Measurements from ENCODE around the gene LGR6. TPM values are rescaled to one million over a fixed set of nuclear protein-coding genes. Genes with fewer than 3 reads are reported as not detected.
A peak's percentile ranks its signal among the peaks of the same experiment; 100 is the strongest.

Gene LGR6
- total RNA-seq, 1 experiment from 2014 or later, result 0.56 TPM

GRCh38 chr1:202230939-202231645, 37.5 kb downstream of the LGR6 start:
- POLR2A ChIA-PET, result interaction anchor here (0.6 to 2.5 kb wide), 5 partner anchors 9 to 61 kb away, joined by 4 to 12 read pairs (median 4); no protein-coding TSS in a partner anchor
- Mint-ChIP-seq H3K36me3 (ENCODE audit: insufficient read depth, unreplicated experiment) (no peaks in the 10 kb centered on the region), H3K27ac (ENCODE audit: low read depth, unreplicated experiment) (no peak overlapping the region), H3K4me1 (ENCODE audit: insufficient read depth, unreplicated experiment) (peaks cover 29% of the 10 kb centered on the region), H3K4me3 (ENCODE audit: unreplicated experiment) (no peak overlapping the region), H3K9me3 (ENCODE audit: unreplicated experiment) (no peaks in the 10 kb centered on the region), H3K27me3 (ENCODE audit: insufficient read depth, unreplicated experiment) (no peaks in the 10 kb centered on the region)
- CTCF ChIA-PET, result interaction anchor here (0.6 to 3.5 kb wide), 16 partner anchors 11 to 88 kb away, joined by 3 to 23 read pairs (median 4); partner anchors contain the start of gene LGR6
- TF ChIP-seq CTCF (IDR thresholded peaks at IDR 0.05; ENCODE audit: unreplicated experiment), result no peak
- peak; percentile 56 for DNase-seq (ENCODE audit: unreplicated experiment)
- no TSS peak for BruUV-seq (replicated peaks)
- intact Hi-C loops (cut with micrococcal nuclease), result no loop called here

- Mint-ChIP-seq H3K9me3 (ENCODE audit: unreplicated experiment) (no peaks in the 10 kb centered on the region), H3K36me3 (ENCODE audit: insufficient read depth, unreplicated experiment) (no peaks in the 10 kb centered on the region), H3K4me3 (ENCODE audit: unreplicated experiment) (no peak overlapping the region), H3K27me3 (ENCODE audit: insufficient read depth, unreplicated experiment) (no peaks in the 10 kb centered on the region), H3K4me1 (ENCODE audit: insufficient read depth, unreplicated experiment) (peaks cover 41% of the 10 kb centered on the region), H3K27ac (ENCODE audit: low read depth, unreplicated experiment) (no peak overlapping the region)
- intact Hi-C loops (cut with micrococcal nuclease), result no loop called here
- ChIA-PET CTCF (interaction anchor here (1.0 to 1.7 kb wide), 4 partner anchors 9 to 48 kb away, joined by 4 to 7 read pairs (median 6); no protein-coding TSS in a partner anchor), POLR2A (no interaction called here)
- no peak for TF ChIP-seq CTCF (IDR thresholded peaks at IDR 0.05; ENCODE audit: unreplicated experiment)
- no peak for DNase-seq (ENCODE audit: unreplicated experiment)
- no TSS peak for BruUV-seq (replicated peaks)
Measured at GRCh38 chr1:202233171-202233570, 39.6 kb downstream of the LGR6 start.

DNA sequence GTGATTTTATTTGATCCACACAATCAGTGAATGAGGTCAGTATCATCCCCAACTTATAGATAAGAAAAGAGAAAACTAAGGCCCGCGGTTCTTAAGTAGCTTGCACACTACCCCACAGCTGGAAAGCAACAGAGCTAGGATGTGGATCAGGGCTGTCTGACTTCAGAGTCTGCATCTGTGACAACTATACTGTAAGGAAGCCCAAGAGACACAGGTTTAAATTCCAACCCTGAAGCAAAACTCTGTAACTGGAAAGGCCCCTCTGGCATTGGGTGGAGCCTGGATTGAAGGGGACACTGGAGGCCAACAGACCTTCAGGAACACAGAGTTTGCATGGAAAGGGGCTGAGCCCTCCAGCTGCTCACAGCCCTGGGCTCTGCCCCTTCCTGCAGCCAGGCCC, 40.2 kb downstream of the LGR6 start:
- H3K4me1 Mint-ChIP-seq (ENCODE audit: insufficient read depth, unreplicated experiment), result peaks cover 41% of the 10 kb centered on the region
- H3K27ac Mint-ChIP-seq (ENCODE audit: low read depth, unreplicated experiment), result no peak overlapping the region
- ChIA-PET CTCF (interaction anchor here (0.7 to 1.7 kb wide), 6 partner anchors 9 to 80 kb away, joined by 3 to 7 read pairs (median 4); no protein-coding TSS in a partner anchor), POLR2A (interaction anchor here (0.9 to 2.7 kb wide), 2 partner anchors 11 to 33 kb away, joined by 3 to 22 read pairs; no protein-coding TSS in a partner anchor)
- no peak for TF ChIP-seq CTCF (IDR thresholded peaks at IDR 0.05; ENCODE audit: unreplicated experiment)
- no peaks in the 10 kb centered on the region for H3K27me3 Mint-ChIP-seq (ENCODE audit: insufficient read depth, unreplicated experiment)
- DNase-seq (ENCODE audit: unreplicated experiment), result no peak
- intact Hi-C loops (cut with micrococcal nuclease), result no loop called here
- H3K9me3 Mint-ChIP-seq (ENCODE audit: unreplicated experiment), result no peaks in the 10 kb centered on the region
- no peaks in the 10 kb centered on the region for H3K36me3 Mint-ChIP-seq (ENCODE audit: insufficient read depth, unreplicated experiment)
- no TSS peak for BruUV-seq (replicated peaks)
- H3K4me3 Mint-ChIP-seq (ENCODE audit: unreplicated experiment), result no peak overlapping the region

DNA sequence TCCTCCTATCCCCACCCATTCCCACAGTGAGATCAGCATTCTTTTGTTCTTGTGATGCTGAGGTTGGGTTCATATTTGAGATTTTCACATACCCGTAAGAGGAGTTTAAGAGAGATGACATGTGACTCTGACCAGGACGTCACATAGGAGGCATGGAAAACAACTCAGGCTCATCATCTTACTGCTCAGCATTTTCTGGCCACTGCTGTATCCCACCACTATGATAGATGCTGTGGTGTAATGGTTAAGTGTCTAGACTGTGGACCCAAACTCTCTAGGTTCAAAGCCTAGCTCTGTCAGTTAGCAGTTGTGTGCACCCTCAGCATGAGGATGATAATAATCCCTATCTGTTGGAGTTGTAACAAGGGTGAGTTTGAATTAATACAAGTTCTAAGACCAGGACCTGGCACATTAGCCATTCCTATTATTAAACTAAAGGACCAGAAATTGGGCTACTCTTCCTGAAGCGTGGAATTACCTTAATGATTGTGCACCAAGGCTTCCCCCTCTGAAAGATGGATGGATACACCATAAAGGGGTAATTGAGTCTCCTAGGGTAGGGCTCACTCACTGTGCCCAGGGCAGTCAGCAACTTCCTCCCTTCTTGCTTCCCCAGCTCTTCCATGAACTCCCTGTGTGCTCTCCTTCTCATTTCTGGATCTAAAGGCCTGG, 40.9 kb downstream of the LGR6 start:
- Mint-ChIP-seq H3K9me3 (ENCODE audit: unreplicated experiment) (no peaks in the 10 kb centered on the region), H3K4me1 (ENCODE audit: insufficient read depth, unreplicated experiment) (peaks cover 36% of the 10 kb centered on the region), H3K4me3 (ENCODE audit: unreplicated experiment) (no peak overlapping the region), H3K27ac (ENCODE audit: low read depth, unreplicated experiment) (no peak overlapping the region), H3K36me3 (ENCODE audit: insufficient read depth, unreplicated experiment) (no peaks in the 10 kb centered on the region), H3K27me3 (ENCODE audit: insufficient read depth, unreplicated experiment) (no peaks in the 10 kb centered on the region)
- no peak for TF ChIP-seq CTCF (IDR thresholded peaks at IDR 0.05; ENCODE audit: unreplicated experiment)
- intact Hi-C loops (cut with micrococcal nuclease), result no loop called here
- BruUV-seq (replicated peaks), result no TSS peak
- POLR2A ChIA-PET, result interaction anchor here (0.9 to 2.7 kb wide), 2 partner anchors 12 to 34 kb away, joined by 3 to 22 read pairs; no protein-coding TSS in a partner anchor
- no peak for DNase-seq (ENCODE audit: unreplicated experiment)
- CTCF ChIA-PET, result interaction anchor here (0.7 to 3.9 kb wide), 15 partner anchors 9 to 486 kb away, joined by 3 to 40 read pairs (median 9); partner anchors contain the start of gene LGR6

All from MCF 10A (cell line).